SKM-1 treated with dmso at 0.1 percent for 144 hours (cell line): ENCODE data around the gene RARG.

ENCODE experiments used
- DNase-seq: peaks from one replicate; lab custom pipeline; 2025; ENCODE audit not compliant: unreplicated experiment; lab: John Stamatoyannopoulos, UW

The RARG gene

DNA sequence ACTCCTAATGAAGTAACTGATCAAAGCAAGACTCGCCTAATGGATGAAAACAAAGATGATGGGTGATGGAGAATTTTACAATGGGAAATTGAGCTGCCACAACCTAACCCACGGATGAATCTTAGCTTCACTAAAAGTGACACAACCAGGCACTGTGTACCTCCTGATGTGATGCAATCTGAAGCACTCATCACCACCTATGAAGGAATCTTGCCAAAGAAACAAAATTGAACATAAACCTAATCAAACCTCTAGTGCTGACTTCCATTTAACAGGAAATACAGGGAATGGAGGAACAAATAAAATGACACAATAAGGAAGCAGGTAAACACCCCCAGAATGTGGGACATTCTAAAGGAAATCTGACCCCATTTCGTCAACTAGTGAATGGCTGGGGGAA, 13.3 kb upstream of the RARG start:
- no peak for DNase-seq

DNA sequence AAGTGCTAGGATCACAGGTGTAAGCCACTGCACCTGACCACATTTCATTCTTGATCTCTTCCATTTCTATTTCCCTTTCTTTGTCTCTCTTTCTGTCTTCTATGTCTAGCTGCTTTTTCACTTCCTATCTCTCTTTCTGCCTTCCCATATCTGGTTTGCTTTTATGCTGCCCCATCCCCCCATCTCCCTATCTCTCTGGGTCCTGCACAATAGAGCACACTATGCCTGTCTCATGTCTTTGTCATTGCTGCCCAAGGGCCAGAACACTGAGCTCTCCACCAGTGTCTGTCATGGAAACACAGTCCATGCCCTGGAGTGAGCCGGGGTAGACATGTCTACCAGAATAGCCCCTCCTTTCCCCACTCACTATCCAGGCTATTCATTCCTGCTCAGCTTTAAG, 12.3 kb upstream of the RARG start:
- no peak for DNase-seq

DNA sequence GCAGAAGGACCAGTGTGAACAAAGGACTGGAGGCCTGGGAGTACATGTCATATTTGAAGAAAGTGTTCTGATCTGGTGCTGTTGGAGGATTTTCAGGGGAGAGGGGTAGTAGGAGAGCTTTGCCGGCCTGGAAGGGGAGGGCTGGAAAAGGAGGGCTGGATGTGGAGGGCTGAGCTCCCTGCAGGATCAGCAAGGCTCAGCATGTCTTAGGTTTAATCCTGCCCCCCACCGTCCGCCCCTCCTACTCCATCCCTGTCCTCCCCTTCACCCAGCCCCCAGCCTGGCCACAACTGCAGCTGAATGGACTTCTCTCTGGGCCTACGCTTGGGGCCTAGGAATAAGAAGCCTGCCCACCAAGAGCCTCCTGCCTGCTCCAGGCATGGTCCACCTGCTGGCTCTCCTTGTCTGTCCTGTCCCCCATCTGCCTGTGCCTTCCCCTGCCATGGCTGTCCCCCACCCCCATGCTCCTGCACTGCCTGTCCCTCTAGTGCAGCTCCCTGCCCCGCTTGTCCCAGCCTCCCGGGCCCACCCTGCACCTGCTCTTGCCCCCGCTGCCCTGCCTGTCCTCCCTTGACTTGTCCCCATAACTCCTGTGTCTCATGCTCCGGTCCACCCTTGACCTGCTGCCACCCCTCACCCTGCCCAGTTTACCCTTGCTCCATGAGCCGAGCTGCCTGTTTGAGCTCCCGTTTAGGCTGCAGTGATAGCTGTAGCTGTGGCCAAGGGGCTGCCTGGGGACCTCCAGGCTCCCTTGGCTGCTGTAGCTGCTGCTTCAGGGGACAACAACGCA, 9.8 kb upstream of the RARG start:
- DNase-seq: no peak

DNA sequence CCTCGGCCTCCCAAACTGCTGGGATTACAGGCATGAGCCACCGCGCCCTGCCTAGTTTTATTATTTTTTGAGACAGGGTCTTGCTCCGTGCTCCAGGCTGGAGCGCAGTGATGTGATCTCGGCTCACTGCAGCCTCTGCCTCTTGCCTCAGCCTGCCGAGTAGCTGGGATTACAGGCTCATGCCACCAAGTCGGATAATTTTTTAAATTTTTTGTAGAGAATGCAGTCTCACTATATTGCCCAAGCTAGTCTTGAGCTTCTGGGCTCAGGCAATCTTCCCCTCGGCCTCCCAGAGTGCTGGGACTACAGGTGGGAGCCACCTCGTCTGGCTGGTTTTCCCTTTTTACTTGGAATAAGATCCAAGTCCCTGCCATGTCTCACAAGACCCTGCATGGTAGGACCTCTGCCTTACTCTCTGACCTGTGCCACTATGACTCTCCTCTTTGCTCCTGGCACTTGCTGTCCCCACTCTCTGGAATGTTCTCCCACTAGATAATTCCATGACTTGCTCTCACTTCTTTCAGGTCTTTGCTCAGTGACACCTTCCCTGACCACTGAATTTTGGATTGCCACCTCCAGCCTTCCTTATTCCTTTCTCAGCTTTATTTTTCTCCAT, 7.7 kb upstream of the RARG start:
- DNase-seq: no peak

DNA sequence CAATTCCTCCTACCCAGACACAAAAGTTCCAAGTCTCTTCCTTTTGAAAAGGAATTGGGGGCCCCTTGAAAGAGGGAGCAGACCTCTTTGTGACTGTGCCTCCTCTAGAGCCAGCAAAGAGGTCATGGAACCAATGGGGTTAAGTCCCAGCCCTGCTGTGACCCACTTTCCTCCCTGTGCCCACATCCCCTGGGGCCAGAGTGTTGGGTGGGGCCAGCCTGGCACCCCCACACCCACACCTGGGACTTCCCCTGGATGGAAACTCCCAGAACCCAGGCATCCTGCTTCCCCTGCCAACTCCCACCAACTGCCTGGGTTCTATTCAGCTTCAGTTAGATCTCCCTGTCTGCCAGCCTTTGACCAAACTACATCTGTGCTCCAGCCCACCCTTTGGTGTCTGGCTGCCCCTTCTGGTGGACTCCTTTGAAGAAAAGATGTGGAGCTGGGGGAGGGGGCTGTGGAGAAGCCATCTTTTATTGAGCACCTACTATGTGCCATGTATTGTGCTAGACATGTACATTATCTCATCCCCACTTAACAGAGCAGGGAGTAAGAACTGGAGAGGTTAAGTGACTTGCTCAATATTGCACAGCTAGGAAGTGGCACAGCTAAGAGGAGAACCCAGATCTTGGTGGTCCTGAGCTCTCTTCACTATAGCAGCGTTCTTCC, 4.6 kb upstream of the RARG start:
- DNase-seq: no peak

DNA sequence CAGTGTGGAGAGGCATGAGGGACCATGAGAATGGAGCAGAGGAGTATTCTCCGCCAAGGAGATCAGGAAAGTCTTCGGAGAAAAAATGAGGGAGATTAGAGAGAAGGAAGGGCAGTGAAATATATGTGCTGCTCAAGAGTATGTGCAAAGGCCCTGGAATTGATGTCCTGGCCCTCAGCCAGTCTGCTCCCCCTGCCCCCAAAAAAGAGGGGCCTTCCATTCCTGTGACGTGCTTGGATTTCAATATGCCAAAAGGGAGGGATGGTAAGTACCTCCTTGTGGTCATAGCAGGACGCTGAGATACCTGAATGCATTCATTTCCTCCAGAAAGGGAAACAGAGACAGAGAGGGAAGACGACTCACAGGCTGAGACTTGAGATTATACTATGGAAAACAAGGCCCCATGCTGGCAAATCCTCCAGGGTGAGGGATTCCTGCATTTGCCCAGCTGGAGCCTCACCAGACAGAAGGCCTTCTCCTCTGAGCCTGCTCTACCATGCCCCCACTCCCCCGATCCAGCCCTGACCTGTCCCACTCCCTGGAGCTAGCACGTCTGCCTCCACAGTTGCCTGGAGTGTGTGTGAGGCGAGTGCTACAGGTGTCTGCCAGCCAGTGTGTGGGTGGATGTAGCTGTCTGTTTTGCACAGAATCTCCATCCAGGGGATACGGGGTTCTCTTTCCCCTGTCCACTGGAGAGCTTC, 3.9 kb upstream of the RARG start:
- no peak for DNase-seq

DNA sequence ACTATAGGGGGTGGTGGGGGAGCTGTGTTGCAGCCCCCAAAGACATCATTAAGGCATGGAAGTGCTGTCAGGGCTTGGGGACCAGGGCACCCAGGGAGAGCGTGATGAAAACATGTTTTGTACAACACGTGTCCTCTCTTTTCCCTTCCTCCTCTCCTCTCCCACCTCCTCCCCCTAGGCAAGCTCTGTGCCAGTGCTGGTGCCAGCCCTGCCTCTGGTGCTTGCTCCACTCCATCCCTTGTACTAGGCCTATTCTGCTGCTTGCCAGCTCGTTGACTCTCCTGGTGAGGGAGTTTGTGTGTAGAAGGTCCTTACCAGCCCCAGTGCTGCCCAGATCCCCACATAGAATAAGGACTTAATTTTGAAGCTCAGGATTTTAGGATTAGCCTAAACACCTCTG, 3.2 kb upstream of the RARG start:
- DNase-seq: no peak

DNA sequence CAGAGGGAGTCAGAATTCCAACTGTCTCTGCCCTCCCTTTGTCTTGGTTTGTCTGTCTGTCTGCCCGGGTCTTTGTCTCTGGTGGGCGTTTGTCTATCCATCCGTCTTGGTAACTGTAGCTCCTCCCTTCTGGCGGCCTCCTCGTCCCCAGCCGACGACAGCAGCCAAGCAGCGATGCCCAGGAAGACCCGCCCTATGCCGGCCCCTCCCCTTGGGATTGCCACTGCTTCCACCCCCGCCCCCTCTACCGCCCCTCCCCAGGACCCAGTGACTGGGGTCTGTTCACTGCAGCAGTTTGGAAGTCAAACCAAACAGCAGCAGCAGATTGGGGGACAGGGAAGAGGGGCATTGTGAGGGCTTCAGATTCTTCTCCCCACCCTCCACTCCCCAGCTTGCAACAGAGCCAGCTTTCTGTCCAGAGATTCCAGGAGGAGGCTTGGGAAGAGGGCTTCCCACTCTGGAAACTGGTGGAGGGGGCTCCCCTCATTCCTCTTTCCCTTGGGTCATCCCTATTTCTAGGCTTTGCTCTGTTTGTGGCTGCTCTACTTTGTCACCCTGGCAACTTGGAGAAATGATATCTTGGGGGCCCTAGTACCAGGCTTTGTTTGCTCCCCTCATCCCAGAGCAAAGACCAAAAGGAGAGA, 2.4 kb upstream of the RARG start:
- no peak for DNase-seq

DNA sequence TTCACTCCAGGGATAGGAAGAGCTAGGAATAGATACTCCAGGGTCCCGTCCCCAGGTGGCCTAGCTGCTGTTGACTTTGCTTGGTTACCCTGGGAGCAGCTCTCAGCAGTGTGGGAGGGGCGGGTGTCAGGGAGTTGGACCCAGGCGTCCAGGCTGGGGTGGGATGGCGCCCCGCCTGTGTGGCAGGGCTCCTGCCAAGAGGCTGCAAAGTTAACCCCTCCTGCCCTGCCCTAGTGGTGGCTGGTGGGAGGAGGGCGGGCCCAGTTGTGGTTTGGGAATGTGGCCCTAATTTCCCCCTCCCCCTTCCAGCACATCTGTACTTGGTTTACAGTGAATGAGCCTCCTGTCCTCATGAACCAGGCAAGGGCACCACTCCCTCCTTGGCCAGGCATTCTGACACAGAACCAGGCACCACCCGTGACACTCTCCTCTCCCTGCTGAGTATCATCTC, 1.7 kb upstream of the RARG start:
- no peak for DNase-seq

DNA sequence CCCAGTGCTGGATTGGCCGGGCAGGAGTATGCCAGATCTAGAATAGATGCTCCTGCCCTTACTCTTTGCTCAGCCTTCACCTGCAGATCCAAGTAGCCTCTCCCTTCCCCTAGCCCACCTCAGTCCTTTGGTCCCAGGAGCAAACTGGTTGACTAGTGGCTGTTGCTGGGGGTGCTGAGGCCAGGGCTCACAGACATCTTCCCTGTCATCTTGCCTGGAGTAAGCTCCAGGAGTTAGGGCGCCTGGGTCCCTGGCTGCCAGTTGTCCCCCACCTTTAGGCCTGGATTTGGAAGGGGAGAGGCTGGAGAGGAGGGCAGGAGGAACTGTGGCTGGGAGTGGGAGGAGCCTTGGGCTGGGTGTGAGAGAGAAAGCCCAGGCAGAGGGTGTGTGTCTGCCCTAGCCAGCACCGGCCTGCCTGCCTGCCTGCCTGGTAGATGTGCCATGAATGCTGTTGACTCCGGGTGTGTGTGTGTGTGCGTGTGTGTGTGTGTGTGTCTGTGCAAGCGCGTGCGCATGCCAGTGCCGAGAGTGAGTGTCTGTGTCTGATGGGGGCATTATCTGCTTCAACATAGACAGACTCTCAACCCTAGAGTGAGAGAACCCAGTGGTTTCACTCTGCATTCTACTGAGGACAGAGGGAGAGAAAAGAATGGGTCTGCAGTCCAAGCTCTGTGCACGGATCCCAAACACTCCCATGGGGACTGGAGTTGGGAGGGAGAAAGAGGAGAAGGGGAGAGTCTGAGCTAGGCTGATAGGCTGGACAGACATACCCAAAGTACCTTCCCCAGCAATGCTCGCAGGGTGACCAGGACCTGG, 845 bp upstream of the RARG start:
- DNase-seq: no peak

DNA sequence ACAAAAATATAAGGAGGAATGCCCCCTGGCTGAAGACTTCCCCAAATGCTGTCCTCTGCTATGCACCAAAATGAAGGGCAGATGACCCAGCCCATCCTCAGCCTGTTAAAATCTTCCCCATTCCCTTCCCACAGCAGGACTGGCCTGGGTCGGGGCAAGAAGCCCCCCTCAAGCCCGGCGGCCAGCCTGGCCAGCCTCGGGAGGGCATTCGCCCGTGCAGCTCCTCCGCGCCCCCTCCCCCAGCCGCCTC, 413 bp downstream of the RARG start:
- DNase-seq: no peak

DNA sequence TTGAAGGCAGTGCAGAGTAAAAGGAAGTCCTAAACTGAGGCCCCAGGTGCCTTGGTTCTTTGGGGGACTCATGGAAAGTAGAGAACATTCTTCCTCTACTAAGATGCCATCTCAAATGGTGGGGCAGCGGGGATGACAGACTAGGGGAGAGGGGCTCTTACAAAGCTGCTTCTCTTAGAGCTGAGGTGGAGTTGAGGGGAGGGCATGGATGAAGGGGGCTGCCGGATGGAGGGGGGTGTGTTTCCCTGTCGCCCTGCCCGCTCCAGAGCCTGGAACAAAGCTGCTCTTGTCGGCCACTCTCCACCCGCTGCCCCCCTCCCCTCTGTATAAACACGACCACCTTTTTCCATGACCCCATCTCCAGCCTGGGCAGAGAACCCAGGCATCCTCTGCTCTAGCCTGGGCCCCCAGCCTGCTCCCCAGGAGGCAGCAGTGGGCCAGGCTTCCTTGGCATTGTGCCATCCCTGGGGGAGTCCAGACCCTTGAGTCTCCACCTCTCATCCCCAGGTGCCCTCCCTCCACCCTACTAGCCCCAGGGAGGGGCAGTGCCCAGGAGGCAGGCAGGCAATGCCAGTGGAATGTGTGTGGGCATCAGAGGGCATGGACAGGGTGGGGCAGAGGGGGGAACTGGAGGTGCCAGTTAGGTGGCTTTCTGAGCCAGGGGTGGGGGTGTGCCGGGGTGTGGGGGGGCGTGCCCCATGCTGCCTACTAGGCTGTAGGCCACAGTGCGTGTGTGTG, 1.7 kb downstream of the RARG start:
- no peak for DNase-seq

DNA sequence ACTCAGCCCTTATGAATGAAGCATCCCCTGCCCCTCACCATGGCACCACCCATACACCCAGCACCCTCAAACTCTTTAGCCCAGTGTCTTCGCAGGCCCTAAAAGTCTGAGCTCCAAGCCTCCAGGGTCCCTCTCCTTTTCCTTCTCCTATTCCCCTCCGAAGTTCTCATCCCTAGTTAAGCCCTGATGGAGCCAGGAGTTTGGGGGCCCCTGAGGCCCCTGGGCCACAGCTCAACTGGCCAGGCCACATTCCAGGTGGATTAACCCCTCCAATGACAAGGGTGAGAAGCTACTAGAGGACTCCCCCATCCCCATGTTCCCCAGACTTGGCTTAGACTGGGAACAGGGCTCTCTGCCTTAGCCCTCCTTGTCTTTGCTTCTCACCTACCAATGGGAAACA, 2.6 kb downstream of the RARG start:
- DNase-seq: no peak

DNA sequence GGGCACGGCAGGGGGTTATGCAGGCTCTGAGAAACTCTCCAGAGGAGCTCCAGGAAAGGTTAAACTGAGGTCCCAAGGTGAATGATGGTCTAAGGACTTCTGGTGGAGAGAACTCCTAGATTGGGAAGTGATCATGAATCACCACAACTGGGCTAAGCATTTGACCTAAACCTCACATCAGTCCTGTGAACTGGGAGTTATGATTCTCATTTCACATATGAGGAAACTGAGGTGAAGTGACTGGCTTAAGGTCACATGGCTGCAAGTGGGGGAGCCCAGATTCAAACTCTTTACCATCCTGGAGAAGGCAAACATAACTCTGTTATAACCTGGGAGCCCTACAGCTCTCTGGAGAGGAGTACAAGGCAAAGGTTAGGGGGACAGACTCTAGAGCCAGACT, 4.2 kb downstream of the RARG start:
- DNase-seq: no peak

DNA sequence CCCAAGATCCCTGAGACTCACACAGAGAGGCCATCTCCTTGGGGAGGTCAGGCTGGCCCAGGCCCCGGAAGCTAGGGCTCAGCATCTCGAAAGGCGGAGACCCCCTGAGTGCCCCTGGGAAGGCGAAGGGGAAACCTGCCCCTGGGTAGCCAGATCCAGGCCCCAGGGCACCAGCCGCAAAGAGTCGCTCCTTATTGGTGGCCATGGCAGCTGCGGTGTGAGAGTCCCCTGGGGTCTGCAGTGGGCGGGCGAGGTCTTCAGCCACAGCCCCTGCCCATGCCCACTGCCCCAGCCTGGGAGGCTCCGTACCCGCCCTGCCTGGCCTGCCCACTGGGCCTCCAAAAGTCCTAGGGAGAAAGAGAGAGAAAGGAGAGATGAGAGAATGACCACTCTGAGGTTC, 4.7 kb downstream of the RARG start:
- DNase-seq: no peak

DNA sequence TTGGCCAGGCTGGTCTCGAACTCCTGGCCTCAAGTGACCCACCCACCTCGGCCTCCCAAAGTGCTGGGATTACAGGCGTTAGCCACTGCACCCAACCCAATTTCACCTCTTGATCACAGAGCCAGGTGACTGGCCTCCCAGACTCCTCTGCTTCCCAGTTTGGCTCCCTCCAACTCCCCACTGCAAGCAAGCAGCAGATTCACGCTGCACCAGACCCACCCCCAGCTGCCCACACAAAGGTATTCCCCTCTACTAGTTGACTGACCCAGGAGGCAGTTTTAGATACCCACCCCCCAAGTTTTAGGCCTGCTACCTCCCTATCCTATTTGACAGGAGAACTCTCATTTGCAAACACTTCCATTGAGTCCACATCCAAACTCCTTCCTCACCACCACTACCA, 5.2 kb downstream of the RARG start:
- no peak for DNase-seq

DNA sequence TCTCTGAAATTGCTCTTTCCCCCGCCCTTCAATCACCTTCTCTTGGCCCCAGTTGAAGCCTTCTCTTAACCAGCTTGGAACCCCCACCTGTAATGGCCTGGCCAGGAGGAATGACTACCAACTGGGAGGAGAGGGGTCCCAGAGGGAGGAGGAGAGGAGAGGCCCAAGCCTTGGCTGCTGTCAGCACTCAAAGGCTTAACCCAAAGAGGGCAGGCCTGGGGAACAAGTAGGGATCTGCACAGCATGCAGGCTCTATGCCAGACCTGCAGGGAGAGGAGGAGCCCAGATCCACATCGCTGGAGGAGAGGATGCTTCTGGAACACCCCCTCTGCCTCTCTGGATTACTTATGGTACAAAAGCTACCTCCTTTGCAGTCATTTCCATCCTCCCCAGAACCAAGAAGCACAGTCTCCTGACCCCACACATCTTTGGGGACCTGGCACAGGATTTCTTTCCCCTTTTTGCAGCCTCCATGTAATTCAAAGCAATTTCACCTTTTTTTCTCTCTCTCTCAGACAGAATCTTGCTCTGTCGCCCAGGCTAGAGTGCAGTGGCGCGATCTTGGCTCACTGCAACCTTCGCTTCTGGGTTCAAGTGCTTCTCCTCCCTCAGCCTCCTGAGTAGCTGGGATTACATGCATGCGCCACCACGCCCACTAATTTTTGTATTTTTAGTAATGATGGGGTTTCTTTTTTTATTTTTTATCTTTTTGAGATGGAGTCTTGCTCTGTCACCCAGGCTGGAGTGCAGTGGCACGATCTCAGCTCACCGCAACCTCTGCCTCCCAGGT, 6.2 kb downstream of the RARG start:
- DNase-seq: no peak

DNA sequence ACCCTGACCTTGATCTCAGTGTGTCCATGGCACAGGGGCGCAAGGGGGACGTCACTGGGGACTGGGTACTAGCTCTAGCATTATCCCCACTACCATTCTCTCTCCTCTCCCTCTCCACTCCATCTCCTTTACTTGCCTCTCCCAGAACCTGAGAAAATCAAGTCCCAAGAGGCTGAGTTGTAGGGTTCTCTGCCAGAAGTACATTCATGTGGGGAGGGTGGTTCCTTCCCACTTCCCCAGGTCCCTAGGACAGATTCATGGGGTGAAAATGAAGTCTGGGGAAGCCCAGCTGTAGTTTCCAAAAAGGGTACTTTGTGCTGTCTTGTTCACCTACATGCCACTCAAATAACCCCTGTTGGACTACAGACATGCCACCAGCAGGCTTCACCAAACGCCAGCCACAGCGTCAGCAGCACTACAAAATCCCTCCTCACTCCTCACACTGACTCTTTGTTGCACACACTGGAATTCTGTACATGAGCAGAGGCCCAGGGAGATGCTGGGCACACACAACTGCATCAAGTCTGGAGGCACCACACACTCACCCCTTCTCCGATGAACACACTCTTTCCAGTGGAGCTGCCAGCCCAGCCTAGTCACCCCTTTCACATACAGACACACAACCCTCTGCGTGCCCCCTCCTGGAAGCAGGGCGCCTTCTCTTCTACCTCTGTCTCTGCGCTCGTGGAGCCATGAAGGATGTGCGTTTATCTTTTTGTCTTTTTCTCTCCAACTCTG, 6.9 kb downstream of the RARG start:
- no peak for DNase-seq
